WTC11 (cell line): Measurements from ENCODE around the gene ITGA11. TPM values are rescaled to one million over a fixed set of nuclear protein-coding genes. Genes with fewer than 3 reads are reported as not detected.

Source experiments
- ATAC-seq: fragments of 200-7000 bp; cut with Tn5 transposase; 2 replicates; pipeline ENCODE4 v1.10.0; 2021; ENCODE audit warnings: mild to moderate bottlenecking, moderate library complexity
- CTCF ChIA-PET: fragments of 300-600 bp; sonication (Branson Sonifier 250); formaldehyde crosslinking; loops from one replicate; lab custom pipeline; 2021; ENCODE audit warnings: antibody characterized with exemption; lab: Charles Lee
- POLR2A ChIA-PET: fragments of 350-600 bp; sonication (Branson Sonifier 250); formaldehyde crosslinking; loops from one replicate; lab custom pipeline; 2021; ENCODE audit warnings: antibody characterized with exemption; lab: Charles Lee
- DNase-seq: peaks from one replicate; pipeline ENCODE4 v3.0.0; 2021; ENCODE audit warnings: low spot score
- H3K27ac Mint-ChIP-seq: 2 replicates; pipeline ENCODE4 v1.8.0; 2021; ENCODE audit warnings: mixed read lengths
- H3K27me3 Mint-ChIP-seq: 2 replicates; pipeline ENCODE4 v1.8.0; 2021; ENCODE audit warnings: low read depth, mild to moderate bottlenecking, moderate library complexity, mixed read lengths
- H3K36me3 Mint-ChIP-seq: 2 replicates; pipeline ENCODE4 v1.8.0; 2021; ENCODE audit warnings: mixed read lengths
- H3K4me1 Mint-ChIP-seq: 2 replicates; pipeline ENCODE4 v1.8.0; 2022; ENCODE audit warnings: mixed read lengths
- H3K4me3 Mint-ChIP-seq: 2 replicates; pipeline ENCODE4 v1.8.0; 2021; ENCODE audit warnings: mild to moderate bottlenecking, moderate library complexity, mixed read lengths
- H3K9me3 Mint-ChIP-seq: 2 replicates; pipeline ENCODE4 v1.8.0; 2021; ENCODE audit warnings: mixed read lengths
- CREM ChIP-seq: sonication (generic); formaldehyde crosslinking; IDR thresholded peaks from 2 replicates; pipeline ENCODE4 v1.8.1; 2022; ENCODE audit warnings: mild to moderate bottlenecking, missing genetic modification reagents, moderate library complexity
- FOXK1 ChIP-seq: sonication (generic); formaldehyde crosslinking; IDR thresholded peaks from 2 replicates; pipeline ENCODE4 v1.8.0; 2022; ENCODE audit warnings: mild to moderate bottlenecking, moderate library complexity, missing genetic modification reagents
- HMGA2 ChIP-seq: fragments of 250-450 bp; sonication (Bioruptor Pico); IDR thresholded peaks from 2 replicates; pipeline ENCODE4 v1.4.0; 2021; ENCODE audit warnings: mild to moderate bottlenecking, moderate library complexity
- IRF2 ChIP-seq: sonication (generic); formaldehyde crosslinking; IDR thresholded peaks from 2 replicates; pipeline ENCODE4 v1.8.0; 2022; ENCODE audit warnings: low read depth, missing genetic modification reagents, borderline replicate concordance
- JAZF1 ChIP-seq: fragments of 250-450 bp; sonication (Bioruptor Pico); IDR thresholded peaks from 2 replicates; pipeline ENCODE4 v1.9.0; 2021; ENCODE audit warnings: moderate library complexity, mild to moderate bottlenecking, inconsistent platforms
- JUN ChIP-seq: sonication (generic); formaldehyde crosslinking; IDR thresholded peaks from 2 replicates; pipeline ENCODE4 v1.8.0; 2023; ENCODE audit warnings: mild to moderate bottlenecking, missing genetic modification reagents
- NR2C2 ChIP-seq: sonication (generic); formaldehyde crosslinking; IDR thresholded peaks from 2 replicates; pipeline ENCODE4 v1.8.0; 2022; ENCODE audit warnings: mild to moderate bottlenecking, missing genetic modification reagents
- OVOL2 ChIP-seq: fragments of 250-450 bp; sonication (Bioruptor Pico); IDR thresholded peaks from 2 replicates; pipeline ENCODE4 v1.9.0; 2021; ENCODE audit warnings: mild to moderate bottlenecking, borderline replicate concordance
- RORB ChIP-seq: fragments of 250-450 bp; sonication (Bioruptor Pico); IDR thresholded peaks from 2 replicates; pipeline ENCODE4 v1.9.0; 2021; ENCODE audit warnings: mild to moderate bottlenecking
- TEAD4 ChIP-seq: sonication (generic); formaldehyde crosslinking; IDR thresholded peaks from 2 replicates; pipeline ENCODE4 v1.8.0; 2022; ENCODE audit warnings: mild to moderate bottlenecking, missing genetic modification reagents
- ZBTB21 ChIP-seq: sonication (generic); formaldehyde crosslinking; IDR thresholded peaks from 2 replicates; pipeline ENCODE4 v1.8.1; 2023; ENCODE audit warnings: mild to moderate bottlenecking, missing genetic modification reagents, borderline replicate concordance
- ZNF138 ChIP-seq: sonication (generic); formaldehyde crosslinking; conservative IDR thresholded peaks from 2 replicates; pipeline ENCODE4 v1.8.1; 2022; ENCODE audit warnings: mild to moderate bottlenecking, moderate library complexity, missing genetic modification reagents
- ZNF232 ChIP-seq: sonication (generic); formaldehyde crosslinking; IDR thresholded peaks from 2 replicates; pipeline ENCODE4 v1.8.0; 2022; ENCODE audit warnings: mild to moderate bottlenecking, missing genetic modification reagents
- ZNF396 ChIP-seq: fragments of 250-450 bp; sonication (Bioruptor Pico); IDR thresholded peaks from 2 replicates; pipeline ENCODE4 v1.8.0; 2021; ENCODE audit warnings: mild to moderate bottlenecking, moderate library complexity, borderline replicate concordance
- ZNF671 ChIP-seq: fragments of 250-450 bp; sonication (Bioruptor Pico); IDR thresholded peaks from 2 replicates; pipeline ENCODE4 v1.8.0; 2021; ENCODE audit warnings: mild to moderate bottlenecking
- total RNA-seq: library from RNA; stranded (reverse); gene quantifications from 3 replicates; pipeline ENCODE4 v1.2.3, GENCODE V29; 2021
- TF ChIP-seq, protein P1 (sequence below): sonication (generic); formaldehyde crosslinking; IDR thresholded peaks from 2 replicates; pipeline ENCODE4 v1.8.1; 2022; ENCODE audit warnings: low read depth, missing genetic modification reagents, borderline replicate concordance
- TF ChIP-seq, protein P2 (sequence below): fragments of 250-450 bp; sonication (Bioruptor Pico); IDR thresholded peaks from 2 replicates; pipeline ENCODE4 v2.1.2; 2022; ENCODE audit warnings: mild to moderate bottlenecking, moderate library complexity
- TF ChIP-seq, protein P3 (sequence below): fragments of 250-450 bp; sonication (Bioruptor Pico); IDR thresholded peaks from 2 replicates; pipeline ENCODE4 v1.9.0; 2021; ENCODE audit warnings: mild to moderate bottlenecking
- TF ChIP-seq, protein P4 (sequence below): fragments of 200-600 bp; IDR thresholded peaks from 2 replicates; pipeline ENCODE4 v1.8.0; 2022; ENCODE audit warnings: antibody characterized with exemption
- TF ChIP-seq, protein P5 (sequence below): sonication (generic); formaldehyde crosslinking; IDR thresholded peaks from 2 replicates; pipeline ENCODE4 v1.8.1; 2022; ENCODE audit warnings: missing genetic modification reagents, borderline replicate concordance
- TF ChIP-seq, protein P6 (sequence below): sonication (generic); formaldehyde crosslinking; IDR thresholded peaks from 2 replicates; pipeline ENCODE4 v1.8.0; 2023; ENCODE audit warnings: missing genetic modification reagents, mild to moderate bottlenecking, borderline replicate concordance

ITGA11 gene
- total RNA-seq, 1 experiment from 2014 or later = 0.15 TPM

DNA sequence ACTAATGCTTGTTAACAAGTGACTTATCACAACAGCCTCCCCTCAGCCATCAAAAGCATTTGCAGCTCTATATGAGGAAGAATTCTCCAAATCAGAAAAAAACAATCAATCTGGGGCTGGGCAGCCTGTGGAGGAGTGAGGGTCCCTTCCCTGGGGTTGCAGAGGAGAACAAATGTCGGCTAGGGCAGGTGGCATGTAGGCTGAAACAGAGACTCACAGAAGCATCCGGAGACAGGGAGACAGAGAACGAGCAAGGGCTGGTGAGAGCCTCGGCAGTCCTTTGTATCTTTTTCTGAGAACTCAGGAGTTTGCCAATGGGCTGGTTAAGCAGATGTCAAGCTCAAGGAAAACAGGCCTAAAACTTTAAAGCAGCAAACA, 15.8 kb downstream of the ITGA11 start (continued):
- TF ChIP-seq, protein P1, sequence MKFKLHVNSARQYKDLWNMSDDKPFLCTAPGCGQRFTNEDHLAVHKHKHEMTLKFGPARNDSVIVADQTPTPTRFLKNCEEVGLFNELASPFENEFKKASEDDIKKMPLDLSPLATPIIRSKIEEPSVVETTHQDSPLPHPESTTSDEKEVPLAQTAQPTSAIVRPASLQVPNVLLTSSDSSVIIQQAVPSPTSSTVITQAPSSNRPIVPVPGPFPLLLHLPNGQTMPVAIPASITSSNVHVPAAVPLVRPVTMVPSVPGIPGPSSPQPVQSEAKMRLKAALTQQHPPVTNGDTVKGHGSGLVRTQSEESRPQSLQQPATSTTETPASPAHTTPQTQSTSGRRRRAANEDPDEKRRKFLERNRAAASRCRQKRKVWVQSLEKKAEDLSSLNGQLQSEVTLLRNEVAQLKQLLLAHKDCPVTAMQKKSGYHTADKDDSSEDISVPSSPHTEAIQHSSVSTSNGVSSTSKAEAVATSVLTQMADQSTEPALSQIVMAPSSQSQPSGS (CRISPR knock-in tag) = no peak
- no peak for TF ChIP-seq HMGA2 (CRISPR knock-in tag)
- TF ChIP-seq, protein P2, sequence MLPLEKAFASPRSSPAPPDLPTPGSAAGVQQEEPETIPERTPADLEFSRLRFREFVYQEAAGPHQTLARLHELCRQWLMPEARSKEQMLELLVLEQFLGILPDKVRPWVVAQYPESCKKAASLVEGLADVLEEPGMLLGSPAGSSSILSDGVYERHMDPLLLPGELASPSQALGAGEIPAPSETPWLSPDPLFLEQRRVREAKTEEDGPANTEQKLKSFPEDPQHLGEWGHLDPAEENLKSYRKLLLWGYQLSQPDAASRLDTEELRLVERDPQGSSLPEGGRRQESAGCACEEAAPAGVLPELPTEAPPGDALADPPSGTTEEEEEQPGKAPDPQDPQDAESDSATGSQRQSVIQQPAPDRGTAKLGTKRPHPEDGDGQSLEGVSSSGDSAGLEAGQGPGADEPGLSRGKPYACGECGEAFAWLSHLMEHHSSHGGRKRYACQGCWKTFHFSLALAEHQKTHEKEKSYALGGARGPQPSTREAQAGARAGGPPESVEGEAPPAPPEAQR (CRISPR knock-in tag) = no peak
- no peak for TF ChIP-seq FOXK1 (CRISPR knock-in tag)
- no peak for TF ChIP-seq ZNF396 (CRISPR knock-in tag)
- TF ChIP-seq, protein P3, sequence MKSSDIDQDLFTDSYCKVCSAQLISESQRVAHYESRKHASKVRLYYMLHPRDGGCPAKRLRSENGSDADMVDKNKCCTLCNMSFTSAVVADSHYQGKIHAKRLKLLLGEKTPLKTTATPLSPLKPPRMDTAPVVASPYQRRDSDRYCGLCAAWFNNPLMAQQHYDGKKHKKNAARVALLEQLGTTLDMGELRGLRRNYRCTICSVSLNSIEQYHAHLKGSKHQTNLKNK (CRISPR knock-in tag) = no peak
- no peak for TF ChIP-seq CREM (CRISPR knock-in tag)
- TF ChIP-seq RORB (CRISPR knock-in tag) = no peak

DNA sequence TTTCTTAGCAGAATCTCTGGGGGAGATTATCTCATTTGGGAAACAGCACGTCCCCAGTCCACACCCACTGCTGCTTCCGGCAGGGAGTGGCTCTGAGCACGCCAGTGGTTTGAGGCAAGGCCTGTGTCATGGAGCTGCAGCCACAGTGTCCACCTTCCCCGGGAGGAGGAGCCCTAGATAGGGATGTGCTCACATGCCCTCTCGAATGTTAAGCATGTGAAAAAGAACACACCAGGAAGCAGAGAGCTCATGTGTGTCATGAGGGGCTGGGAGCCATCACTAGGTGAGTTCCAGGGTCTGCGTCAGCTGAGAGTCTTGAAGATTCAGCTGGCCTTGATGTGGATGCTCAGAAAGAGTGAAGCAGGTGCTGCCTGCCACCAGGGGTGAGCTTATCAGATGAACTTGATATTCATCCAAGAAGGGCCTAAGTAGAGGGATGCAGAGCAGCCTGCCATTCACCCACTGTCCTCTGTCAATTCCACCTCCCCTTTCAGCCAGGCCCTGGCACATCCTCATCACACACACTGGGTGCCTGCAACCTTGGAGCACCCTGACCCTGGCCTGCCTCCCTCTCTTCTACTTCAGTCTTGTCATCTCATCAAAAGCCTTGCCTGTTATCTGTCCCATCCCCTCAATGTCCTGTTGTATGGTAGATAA, 16.3 kb downstream of the ITGA11 start:
- POLR2A ChIA-PET = no interaction called here
- H3K36me3 Mint-ChIP-seq = no peaks in the 10 kb centered on the region
- TF ChIP-seq HMGA2 (CRISPR knock-in tag) (no peak), ZNF671 (no peak), IRF2 (no peak), OVOL2 (no peak), TEAD4 (CRISPR knock-in tag) (no peak)
- TF ChIP-seq, protein P4, sequence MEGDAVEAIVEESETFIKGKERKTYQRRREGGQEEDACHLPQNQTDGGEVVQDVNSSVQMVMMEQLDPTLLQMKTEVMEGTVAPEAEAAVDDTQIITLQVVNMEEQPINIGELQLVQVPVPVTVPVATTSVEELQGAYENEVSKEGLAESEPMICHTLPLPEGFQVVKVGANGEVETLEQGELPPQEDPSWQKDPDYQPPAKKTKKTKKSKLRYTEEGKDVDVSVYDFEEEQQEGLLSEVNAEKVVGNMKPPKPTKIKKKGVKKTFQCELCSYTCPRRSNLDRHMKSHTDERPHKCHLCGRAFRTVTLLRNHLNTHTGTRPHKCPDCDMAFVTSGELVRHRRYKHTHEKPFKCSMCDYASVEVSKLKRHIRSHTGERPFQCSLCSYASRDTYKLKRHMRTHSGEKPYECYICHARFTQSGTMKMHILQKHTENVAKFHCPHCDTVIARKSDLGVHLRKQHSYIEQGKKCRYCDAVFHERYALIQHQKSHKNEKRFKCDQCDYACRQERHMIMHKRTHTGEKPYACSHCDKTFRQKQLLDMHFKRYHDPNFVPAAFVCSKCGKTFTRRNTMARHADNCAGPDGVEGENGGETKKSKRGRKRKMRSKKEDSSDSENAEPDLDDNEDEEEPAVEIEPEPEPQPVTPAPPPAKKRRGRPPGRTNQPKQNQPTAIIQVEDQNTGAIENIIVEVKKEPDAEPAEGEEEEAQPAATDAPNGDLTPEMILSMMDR = no peak
- TF ChIP-seq, protein P2 (CRISPR knock-in tag) = no peak
- ATAC-seq (no peak), DNase-seq (no peak)
- CTCF ChIA-PET = interaction anchor here (1.6 kb wide), 1 partner anchor 26 kb away, joined by 3 read pairs; no protein-coding TSS in a partner anchor
- H3K4me3 Mint-ChIP-seq = no peak overlapping the region
- no peaks in the 10 kb centered on the region for H3K9me3 Mint-ChIP-seq
- H3K27ac Mint-ChIP-seq = no peak overlapping the region
- peaks cover 14% of the 10 kb centered on the region for H3K4me1 Mint-ChIP-seq
- peaks cover 8% of the 10 kb centered on the region for H3K27me3 Mint-ChIP-seq

DNA sequence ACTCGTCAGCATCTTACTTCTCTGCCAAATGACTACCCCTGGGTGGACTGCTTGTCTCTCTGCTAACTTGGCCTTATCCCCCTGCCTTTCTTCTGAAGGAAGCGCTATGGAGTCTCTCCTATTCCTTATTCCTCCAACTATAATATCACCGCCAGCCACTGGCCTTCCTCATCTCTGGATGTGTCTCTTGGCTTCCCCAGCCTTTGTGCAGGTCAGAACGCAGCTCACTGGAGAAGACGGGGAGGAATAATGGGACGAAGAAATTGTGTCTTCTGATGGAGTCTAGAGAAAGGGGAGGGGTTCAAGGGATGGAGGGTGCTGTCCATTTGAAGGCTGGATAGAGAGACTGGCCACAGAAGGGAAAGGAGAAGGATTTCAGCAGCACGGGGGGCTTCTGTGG, 16.9 kb downstream of the ITGA11 start:
- Mint-ChIP-seq H3K36me3 (no peaks in the 10 kb centered on the region), H3K27me3 (peaks cover 8% of the 10 kb centered on the region), H3K4me3 (no peak overlapping the region), H3K9me3 (no peaks in the 10 kb centered on the region), H3K27ac (no peak overlapping the region), H3K4me1 (peaks cover 9% of the 10 kb centered on the region)
- ChIA-PET POLR2A (no interaction called here), CTCF (interaction anchor here (1.6 kb wide), 1 partner anchor 26 kb away, joined by 3 read pairs; no protein-coding TSS in a partner anchor)
- no peak for ATAC-seq
- no peak for DNase-seq
- TF ChIP-seq ZBTB21 (CRISPR knock-in tag) (no peak), JAZF1 (CRISPR knock-in tag) (no peak), ZNF232 (CRISPR knock-in tag) (no peak), ZNF138 (no peak), CREM (CRISPR knock-in tag) (no peak), NR2C2 (CRISPR knock-in tag) (no peak), HMGA2 (CRISPR knock-in tag) (no peak), JUN (no peak)
- TF ChIP-seq, protein P5, sequence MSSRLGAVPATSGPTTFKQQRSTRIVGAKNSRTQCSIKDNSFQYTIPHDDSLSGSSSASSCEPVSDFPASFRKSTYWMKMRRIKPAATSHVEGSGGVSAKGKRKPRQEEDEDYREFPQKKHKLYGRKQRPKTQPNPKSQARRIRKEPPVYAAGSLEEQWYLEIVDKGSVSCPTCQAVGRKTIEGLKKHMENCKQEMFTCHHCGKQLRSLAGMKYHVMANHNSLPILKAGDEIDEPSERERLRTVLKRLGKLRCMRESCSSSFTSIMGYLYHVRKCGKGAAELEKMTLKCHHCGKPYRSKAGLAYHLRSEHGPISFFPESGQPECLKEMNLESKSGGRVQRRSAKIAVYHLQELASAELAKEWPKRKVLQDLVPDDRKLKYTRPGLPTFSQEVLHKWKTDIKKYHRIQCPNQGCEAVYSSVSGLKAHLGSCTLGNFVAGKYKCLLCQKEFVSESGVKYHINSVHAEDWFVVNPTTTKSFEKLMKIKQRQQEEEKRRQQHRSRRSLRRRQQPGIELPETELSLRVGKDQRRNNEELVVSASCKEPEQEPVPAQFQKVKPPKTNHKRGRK (CRISPR knock-in tag) = no peak
- TF ChIP-seq, protein P6, sequence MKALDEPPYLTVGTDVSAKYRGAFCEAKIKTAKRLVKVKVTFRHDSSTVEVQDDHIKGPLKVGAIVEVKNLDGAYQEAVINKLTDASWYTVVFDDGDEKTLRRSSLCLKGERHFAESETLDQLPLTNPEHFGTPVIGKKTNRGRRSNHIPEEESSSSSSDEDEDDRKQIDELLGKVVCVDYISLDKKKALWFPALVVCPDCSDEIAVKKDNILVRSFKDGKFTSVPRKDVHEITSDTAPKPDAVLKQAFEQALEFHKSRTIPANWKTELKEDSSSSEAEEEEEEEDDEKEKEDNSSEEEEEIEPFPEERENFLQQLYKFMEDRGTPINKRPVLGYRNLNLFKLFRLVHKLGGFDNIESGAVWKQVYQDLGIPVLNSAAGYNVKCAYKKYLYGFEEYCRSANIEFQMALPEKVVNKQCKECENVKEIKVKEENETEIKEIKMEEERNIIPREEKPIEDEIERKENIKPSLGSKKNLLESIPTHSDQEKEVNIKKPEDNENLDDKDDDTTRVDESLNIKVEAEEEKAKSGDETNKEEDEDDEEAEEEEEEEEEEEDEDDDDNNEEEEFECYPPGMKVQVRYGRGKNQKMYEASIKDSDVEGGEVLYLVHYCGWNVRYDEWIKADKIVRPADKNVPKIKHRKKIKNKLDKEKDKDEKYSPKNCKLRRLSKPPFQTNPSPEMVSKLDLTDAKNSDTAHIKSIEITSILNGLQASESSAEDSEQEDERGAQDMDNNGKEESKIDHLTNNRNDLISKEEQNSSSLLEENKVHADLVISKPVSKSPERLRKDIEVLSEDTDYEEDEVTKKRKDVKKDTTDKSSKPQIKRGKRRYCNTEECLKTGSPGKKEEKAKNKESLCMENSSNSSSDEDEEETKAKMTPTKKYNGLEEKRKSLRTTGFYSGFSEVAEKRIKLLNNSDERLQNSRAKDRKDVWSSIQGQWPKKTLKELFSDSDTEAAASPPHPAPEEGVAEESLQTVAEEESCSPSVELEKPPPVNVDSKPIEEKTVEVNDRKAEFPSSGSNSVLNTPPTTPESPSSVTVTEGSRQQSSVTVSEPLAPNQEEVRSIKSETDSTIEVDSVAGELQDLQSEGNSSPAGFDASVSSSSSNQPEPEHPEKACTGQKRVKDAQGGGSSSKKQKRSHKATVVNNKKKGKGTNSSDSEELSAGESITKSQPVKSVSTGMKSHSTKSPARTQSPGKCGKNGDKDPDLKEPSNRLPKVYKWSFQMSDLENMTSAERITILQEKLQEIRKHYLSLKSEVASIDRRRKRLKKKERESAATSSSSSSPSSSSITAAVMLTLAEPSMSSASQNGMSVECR (CRISPR knock-in tag) = no peak
